ENCODE data around the gene ANXA5.

Gene ANXA5

DNA sequence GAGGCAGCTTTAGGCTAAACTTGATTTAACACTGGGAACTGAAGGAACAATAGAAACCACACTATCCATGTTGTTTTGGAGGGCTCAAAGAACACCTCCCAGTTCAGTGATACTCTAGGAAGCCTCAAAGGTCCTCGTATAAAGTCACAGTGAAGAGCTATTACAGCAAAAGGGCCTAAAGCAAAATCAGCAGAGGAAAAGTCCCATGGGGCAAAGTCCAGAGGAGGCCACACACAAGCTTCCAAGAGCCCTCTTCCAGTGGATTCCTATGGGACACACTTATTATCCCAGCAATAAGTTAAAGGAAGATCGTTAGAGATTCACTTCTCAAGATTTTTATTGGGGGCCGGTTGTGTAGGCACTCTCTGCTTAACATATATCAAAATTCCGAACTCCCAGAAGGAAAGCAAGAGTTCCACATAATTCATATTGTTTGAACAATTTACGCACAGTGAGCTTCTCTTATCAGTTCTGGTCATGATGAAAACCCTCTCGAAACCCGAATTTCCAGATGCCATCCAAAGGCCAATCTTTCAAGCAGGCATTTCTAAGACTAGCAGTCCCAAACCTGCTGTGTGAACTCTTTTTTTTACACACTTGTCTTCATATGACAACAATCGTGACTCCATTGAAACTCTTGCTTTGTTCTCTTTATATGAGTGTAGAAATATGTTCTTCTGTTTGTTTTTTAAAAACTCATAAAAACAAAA lies 53.7 kb downstream of the ANXA5 start:
- Histone ChIP-seq H4K91ac (ENCODE audit: low read depth, low read length) (no peak overlapping the region), H3K79me2 (ENCODE audit: control insufficient read depth, insufficient read depth, low read length, poor library complexity) (no peaks in the 10 kb centered on the region), H3K4me2 (ENCODE audit: low read length) (no peak overlapping the region), H3K27ac (ENCODE audit: low read depth, low read length) (no peak overlapping the region), H3K23ac (ENCODE audit: low read length) (no peak overlapping the region), H3K36me3 (ENCODE audit: control insufficient read depth in 1 of 2, insufficient read depth in 2 of 2, low read length in 2 of 2) (no peaks in the 10 kb centered on the region), H4K8ac (ENCODE audit: low read depth, low read length) (no peak overlapping the region), H3K4ac (ENCODE audit: low read depth, low read length) (no peak overlapping the region), H2BK120ac (ENCODE audit: insufficient read depth, low read length, poor library complexity) (no peak overlapping the region), H2BK12ac (ENCODE audit: low read length) (no peak overlapping the region), H3K9ac (ENCODE audit: low read length) (no peak overlapping the region), H3K14ac (ENCODE audit: low read length) (no peak overlapping the region), H4K12ac (ENCODE audit: low read depth, low read length) (no peak overlapping the region), H3K4me1 (ENCODE audit: control insufficient read depth in 1 of 2, insufficient read depth in 2 of 2, low read length in 2 of 2) (no peaks in the 10 kb centered on the region), H3K4me3 (ENCODE audit: low read depth, low read length) (no peak overlapping the region), H3K27me3 (ENCODE audit: insufficient read depth, low read length) (no peaks in the 10 kb centered on the region), H2AFZ (ENCODE audit: insufficient read depth, low read length, poor library complexity) (no peak overlapping the region), H3K9me3 (ENCODE audit: insufficient read depth, low read depth, low read length) (no peaks in the 10 kb centered on the region), H3K18ac (ENCODE audit: low read length) (no peak overlapping the region), H2BK5ac (ENCODE audit: low read depth, low read length, poor library complexity) (no peak overlapping the region), H3K79me1 (ENCODE audit: low read length) (no peaks in the 10 kb centered on the region), H2AK5ac (ENCODE audit: low read length) (no peak overlapping the region)
- WGBS (ENCODE audit: extremely low coverage, insufficient coverage, insufficient read length): no CpG with 5 or more reads among the region's 8 CpGs
- DNase-seq: peak; percentile 26 to 76

- H4K12ac ChIP-seq (ENCODE audit: low read depth, low read length): no peak overlapping the region
- no peak overlapping the region for H3K9ac ChIP-seq (ENCODE audit: low read length)
- H3K27ac ChIP-seq (ENCODE audit: low read depth, low read length): no peak overlapping the region
- no peak overlapping the region for H3K4me3 ChIP-seq (ENCODE audit: low read depth, low read length)
- H3K79me1 ChIP-seq (ENCODE audit: low read length): no peaks in the 10 kb centered on the region
- H2BK120ac ChIP-seq (ENCODE audit: insufficient read depth, low read length, poor library complexity): no peak overlapping the region
- no peak overlapping the region for H3K4me2 ChIP-seq (ENCODE audit: low read length)
- no peaks in the 10 kb centered on the region for H3K36me3 ChIP-seq (ENCODE audit: control insufficient read depth in 1 of 2, insufficient read depth in 2 of 2, low read length in 2 of 2)
- H3K79me2 ChIP-seq (ENCODE audit: control insufficient read depth, insufficient read depth, low read length, poor library complexity): no peaks in the 10 kb centered on the region
- H2BK5ac ChIP-seq (ENCODE audit: low read depth, low read length, poor library complexity): no peak overlapping the region
- H4K91ac ChIP-seq (ENCODE audit: low read depth, low read length): no peak overlapping the region
- no peak overlapping the region for H2BK12ac ChIP-seq (ENCODE audit: low read length)
- no peak overlapping the region for H3K14ac ChIP-seq (ENCODE audit: low read length)
- H3K18ac ChIP-seq (ENCODE audit: low read length): no peak overlapping the region
- H2AK5ac ChIP-seq (ENCODE audit: low read length): no peak overlapping the region
- H3K27me3 ChIP-seq (ENCODE audit: insufficient read depth, low read length): no peaks in the 10 kb centered on the region
- no peak overlapping the region for H2AFZ ChIP-seq (ENCODE audit: insufficient read depth, low read length, poor library complexity)
- no CpG with 5 or more reads among the region's 2 CpGs for WGBS (ENCODE audit: extremely low coverage, insufficient coverage, insufficient read length)
- no peak overlapping the region for H3K23ac ChIP-seq (ENCODE audit: low read length)
- no peaks in the 10 kb centered on the region for H3K9me3 ChIP-seq (ENCODE audit: insufficient read depth, low read depth, low read length)
- H3K4me1 ChIP-seq (ENCODE audit: control insufficient read depth in 1 of 2, insufficient read depth in 2 of 2, low read length in 2 of 2): no peaks in the 10 kb centered on the region
- DNase-seq: peak in 1 of 2 donors; percentile 20
- no peak overlapping the region for H4K8ac ChIP-seq (ENCODE audit: low read depth, low read length)
- no peak overlapping the region for H3K4ac ChIP-seq (ENCODE audit: low read depth, low read length)
Observed at GRCh38 chr4:121642292-121642691, 54.5 kb downstream of the ANXA5 start.

- no peak overlapping the region for H4K91ac ChIP-seq (ENCODE audit: low read depth, low read length)
- no peak overlapping the region for H3K23ac ChIP-seq (ENCODE audit: low read length)
Observed at GRCh38 chr4:121633653-121634052, 63.1 kb downstream of the ANXA5 start.

GRCh38 chr4:121632636-121633035 lies 64.1 kb downstream of the ANXA5 start:
- Histone ChIP-seq H2AFZ (ENCODE audit: insufficient read depth, low read length, poor library complexity) (no peak overlapping the region), H4K91ac (ENCODE audit: low read depth, low read length) (no peak overlapping the region), H3K4ac (ENCODE audit: low read depth, low read length) (no peak overlapping the region), H3K18ac (ENCODE audit: low read length) (no peak overlapping the region), H2BK120ac (ENCODE audit: insufficient read depth, low read length, poor library complexity) (no peak overlapping the region), H3K79me1 (ENCODE audit: low read length) (no peaks in the 10 kb centered on the region), H2BK5ac (ENCODE audit: low read depth, low read length, poor library complexity) (no peak overlapping the region), H3K27me3 (ENCODE audit: insufficient read depth, low read length) (no peaks in the 10 kb centered on the region), H3K79me2 (ENCODE audit: control insufficient read depth, insufficient read depth, low read length, poor library complexity) (no peaks in the 10 kb centered on the region), H3K4me1 (ENCODE audit: control insufficient read depth in 1 of 2, insufficient read depth in 2 of 2, low read length in 2 of 2) (no peaks in the 10 kb centered on the region), H3K27ac (ENCODE audit: low read depth, low read length) (no peak overlapping the region), H2AK5ac (ENCODE audit: low read length) (no peak overlapping the region), H3K23ac (ENCODE audit: low read length) (no peak overlapping the region), H4K12ac (ENCODE audit: low read depth, low read length) (no peak overlapping the region), H3K9ac (ENCODE audit: low read length) (no peak overlapping the region), H3K4me2 (ENCODE audit: low read length) (no peak overlapping the region), H3K9me3 (ENCODE audit: insufficient read depth, low read depth, low read length) (no peaks in the 10 kb centered on the region), H2BK12ac (ENCODE audit: low read length) (no peak overlapping the region), H4K8ac (ENCODE audit: low read depth, low read length) (no peak overlapping the region), H3K14ac (ENCODE audit: low read length) (no peak overlapping the region), H3K4me3 (ENCODE audit: low read depth, low read length) (no peak overlapping the region), H3K36me3 (ENCODE audit: control insufficient read depth in 1 of 2, insufficient read depth in 2 of 2, low read length in 2 of 2) (no peaks in the 10 kb centered on the region)
- no CpG with 5 or more reads among the region's 9 CpGs for WGBS (ENCODE audit: extremely low coverage, insufficient coverage, insufficient read length)
- DNase-seq: peak; percentile 74 to 75

More at GRCh38 chr4:121633653-121634052, 63.1 kb downstream of the ANXA5 start:
- Histone ChIP-seq H3K14ac (ENCODE audit: low read length) (no peak overlapping the region), H3K9ac (ENCODE audit: low read length) (no peak overlapping the region), H3K79me2 (ENCODE audit: control insufficient read depth, insufficient read depth, low read length, poor library complexity) (no peaks in the 10 kb centered on the region), H2BK5ac (ENCODE audit: low read depth, low read length, poor library complexity) (no peak overlapping the region), H3K4me1 (ENCODE audit: control insufficient read depth in 1 of 2, insufficient read depth in 2 of 2, low read length in 2 of 2) (no peaks in the 10 kb centered on the region), H3K36me3 (ENCODE audit: control insufficient read depth in 1 of 2, insufficient read depth in 2 of 2, low read length in 2 of 2) (no peaks in the 10 kb centered on the region), H3K4me2 (ENCODE audit: low read length) (no peak overlapping the region), H3K18ac (ENCODE audit: low read length) (no peak overlapping the region), H3K27ac (ENCODE audit: low read depth, low read length) (no peak overlapping the region), H2AK5ac (ENCODE audit: low read length) (no peak overlapping the region), H3K79me1 (ENCODE audit: low read length) (no peaks in the 10 kb centered on the region), H4K8ac (ENCODE audit: low read depth, low read length) (no peak overlapping the region), H4K12ac (ENCODE audit: low read depth, low read length) (no peak overlapping the region), H3K4ac (ENCODE audit: low read depth, low read length) (no peak overlapping the region), H3K9me3 (ENCODE audit: insufficient read depth, low read depth, low read length) (no peaks in the 10 kb centered on the region), H3K4me3 (ENCODE audit: low read depth, low read length) (no peak overlapping the region), H2AFZ (ENCODE audit: insufficient read depth, low read length, poor library complexity) (no peak overlapping the region), H2BK120ac (ENCODE audit: insufficient read depth, low read length, poor library complexity) (no peak overlapping the region), H2BK12ac (ENCODE audit: low read length) (no peak overlapping the region), H3K27me3 (ENCODE audit: insufficient read depth, low read length) (no peaks in the 10 kb centered on the region)
- WGBS (ENCODE audit: extremely low coverage, insufficient coverage, insufficient read length): no CpG with 5 or more reads among the region's 4 CpGs
- DNase-seq: peak; percentile 42 to 46
